ENCODE results near the gene BOD1L1.

Gene BOD1L1

DNA sequence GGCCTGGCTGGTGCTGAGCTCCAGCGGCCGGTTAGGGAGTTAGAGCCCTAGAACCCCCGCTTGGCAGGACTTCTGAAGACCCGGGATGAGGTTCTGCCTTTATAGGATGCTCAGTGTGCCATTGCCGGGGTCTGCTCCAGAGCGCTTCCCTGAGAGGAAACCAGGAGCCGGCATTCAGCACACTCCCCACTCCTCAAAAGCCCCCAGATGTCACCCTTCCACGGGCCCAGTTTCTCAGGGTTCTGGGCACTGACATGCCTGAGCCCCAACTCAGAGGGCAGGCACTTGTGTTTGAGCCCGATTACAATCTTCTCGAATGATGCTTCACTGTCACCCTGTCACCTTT lies 89.7 kb downstream of the BOD1L1 start:
- no peaks in the 10 kb centered on the region for H3K79me2 ChIP-seq (ENCODE audit: insufficient read depth, low read depth)
- H3K9ac ChIP-seq, result no peak overlapping the region
- H3K36me3 ChIP-seq (ENCODE audit: insufficient read depth), result no peaks in the 10 kb centered on the region
- no peaks in the 10 kb centered on the region for H3K4me1 ChIP-seq (ENCODE audit: low read depth, poor library complexity, severe bottlenecking)
- no peak for TF ChIP-seq CTCF (conservative IDR thresholded peaks at IDR 0.05; ENCODE audit: low read depth, low read length)
- no peak overlapping the region for H3K4me3 ChIP-seq (IDR thresholded peaks at IDR 0.05; ENCODE audit: insufficient read depth, low read depth, low read length)
- no peaks in the 10 kb centered on the region for H4K20me1 ChIP-seq (ENCODE audit: insufficient read depth)
- H2AFZ ChIP-seq (ENCODE audit: low read depth), result no peak overlapping the region
- no peak overlapping the region for H3K4me2 ChIP-seq
- no peak overlapping the region for H3K27ac ChIP-seq
- no peaks in the 10 kb centered on the region for H3K27me3 ChIP-seq (ENCODE audit: insufficient read depth, low read depth)

DNA sequence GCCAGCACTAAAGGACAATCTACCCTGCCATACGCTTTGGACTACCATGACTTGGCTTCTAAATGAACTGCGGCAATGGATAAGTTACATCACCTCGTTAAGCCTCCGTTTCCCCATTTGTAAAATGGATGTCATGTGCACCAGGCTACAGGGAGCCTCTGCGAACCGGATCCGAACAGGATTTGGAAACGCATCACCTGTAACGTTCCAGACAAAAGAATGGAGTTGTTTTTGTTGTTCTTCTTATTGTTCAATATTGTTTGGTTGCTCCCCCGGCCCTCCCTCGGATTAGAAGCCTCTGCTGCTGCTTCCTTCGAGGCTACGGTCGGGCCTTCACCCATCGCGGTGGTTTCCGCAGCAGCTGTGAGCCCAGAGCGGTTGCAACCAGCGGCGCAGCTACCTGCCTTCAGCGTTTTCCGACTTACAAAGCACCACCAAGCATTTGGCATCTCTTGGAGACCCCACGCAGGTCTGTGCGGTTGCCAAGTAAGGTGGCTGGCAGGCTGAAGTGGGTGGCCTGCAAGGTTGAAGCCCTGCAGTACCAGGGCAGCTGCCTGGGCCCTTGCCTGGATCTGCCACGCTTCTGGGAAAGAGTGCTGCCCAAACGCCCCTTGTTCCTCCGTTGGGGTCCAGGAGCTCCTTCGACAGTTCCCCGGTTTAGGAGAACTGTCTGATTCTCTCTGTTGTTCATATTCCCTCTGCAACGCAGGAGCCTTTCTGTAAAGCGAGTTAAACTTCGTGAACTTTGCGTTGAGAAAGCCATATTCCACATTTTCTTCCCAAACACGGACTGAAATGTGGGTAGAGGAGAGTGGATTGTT lies 90.3 kb downstream of the BOD1L1 start:
- H2AFZ ChIP-seq (ENCODE audit: low read depth), result no peak overlapping the region
- H3K4me1 ChIP-seq (ENCODE audit: low read depth, poor library complexity, severe bottlenecking), result no peaks in the 10 kb centered on the region
- no peak overlapping the region for H3K4me2 ChIP-seq
- H4K20me1 ChIP-seq (ENCODE audit: insufficient read depth), result no peaks in the 10 kb centered on the region
- H3K4me3 ChIP-seq (IDR thresholded peaks at IDR 0.05; ENCODE audit: insufficient read depth, low read depth, low read length), result no peak overlapping the region
- no peak overlapping the region for H3K9ac ChIP-seq
- H3K79me2 ChIP-seq (ENCODE audit: insufficient read depth, low read depth), result no peaks in the 10 kb centered on the region
- H3K27me3 ChIP-seq (ENCODE audit: insufficient read depth, low read depth), result no peaks in the 10 kb centered on the region
- no peak overlapping the region for H3K27ac ChIP-seq
- no peak for TF ChIP-seq CTCF (conservative IDR thresholded peaks at IDR 0.05; ENCODE audit: low read depth, low read length)
- H3K36me3 ChIP-seq (ENCODE audit: insufficient read depth), result no peaks in the 10 kb centered on the region

- H3K4me1 ChIP-seq (ENCODE audit: low read depth, poor library complexity, severe bottlenecking), result no peaks in the 10 kb centered on the region
- H3K79me2 ChIP-seq (ENCODE audit: insufficient read depth, low read depth), result no peaks in the 10 kb centered on the region
- no peak overlapping the region for H3K4me3 ChIP-seq (IDR thresholded peaks at IDR 0.05; ENCODE audit: insufficient read depth, low read depth, low read length)
- no peaks in the 10 kb centered on the region for H3K27me3 ChIP-seq (ENCODE audit: insufficient read depth, low read depth)
- no peak overlapping the region for H3K9ac ChIP-seq
- no peak for TF ChIP-seq CTCF (conservative IDR thresholded peaks at IDR 0.05; ENCODE audit: low read depth, low read length)
- no peaks in the 10 kb centered on the region for H4K20me1 ChIP-seq (ENCODE audit: insufficient read depth)
- H3K27ac ChIP-seq, result no peak overlapping the region
- no peak overlapping the region for H3K4me2 ChIP-seq
- H2AFZ ChIP-seq (ENCODE audit: low read depth), result no peak overlapping the region
- H3K36me3 ChIP-seq (ENCODE audit: insufficient read depth), result no peaks in the 10 kb centered on the region
Observed at GRCh38 chr4:13536607-13537006, 90.9 kb downstream of the BOD1L1 start.

- H3K36me3 ChIP-seq (ENCODE audit: insufficient read depth), result no peaks in the 10 kb centered on the region
- no peak overlapping the region for H3K4me2 ChIP-seq
- no peaks in the 10 kb centered on the region for H4K20me1 ChIP-seq (ENCODE audit: insufficient read depth)
- H3K27me3 ChIP-seq (ENCODE audit: insufficient read depth, low read depth), result no peaks in the 10 kb centered on the region
- no peaks in the 10 kb centered on the region for H3K79me2 ChIP-seq (ENCODE audit: insufficient read depth, low read depth)
- no peak overlapping the region for H3K9ac ChIP-seq
- TF ChIP-seq CTCF (conservative IDR thresholded peaks at IDR 0.05; ENCODE audit: low read depth, low read length), result no peak
- no peaks in the 10 kb centered on the region for H3K4me1 ChIP-seq (ENCODE audit: low read depth, poor library complexity, severe bottlenecking)
- no peak overlapping the region for H3K27ac ChIP-seq
- no peak overlapping the region for H2AFZ ChIP-seq (ENCODE audit: low read depth)
- H3K4me3 ChIP-seq (IDR thresholded peaks at IDR 0.05; ENCODE audit: insufficient read depth, low read depth, low read length), result no peak overlapping the region
Observed at GRCh38 chr4:13535708-13536361, 91.7 kb downstream of the BOD1L1 start.
